ENCODE data around the gene ADAM33.

- TF ChIP-seq EZH2phosphoT487 (IDR thresholded peaks at IDR 0.05; ENCODE audit: borderline replicate concordance) (no peak), CTCF (IDR thresholded peaks at IDR 0.05 in 2 of 3, conservative IDR thresholded peaks at IDR 0.05 in 1 of 3; ENCODE audit: borderline replicate concordance in 1 of 3, insufficient read depth in 1 of 3, low read depth in 2 of 3, low read length in 2 of 3) (no peak), SIN3A (IDR thresholded peaks at IDR 0.05; ENCODE audit: low read depth) (no peak), ATF3 (IDR thresholded peaks at IDR 0.05) (no peak), REST (IDR thresholded peaks at IDR 0.05; ENCODE audit: low read depth) (no peak), ZNF274 (IDR thresholded peaks at IDR 0.05; ENCODE audit: low read depth, low read length) (no peak), EGR1 (IDR thresholded peaks at IDR 0.05; ENCODE audit: low read depth) (no peak), MAX (IDR thresholded peaks at IDR 0.05) (no peak), POLR2A (IDR thresholded peaks at IDR 0.05; ENCODE audit: borderline replicate concordance, extremely low read depth, insufficient read depth, insufficient read length) (no peak)
These were observed 22.9 kb downstream of the ADAM33 start for GRCh38 chr20:3658716-3659491.

Measured in HCT116 (cell line).